Dermis lymphatic vessel endothelial cell (primary cell): ENCODE data around the gene SMURF2. TPM values are rescaled to one million over a fixed set of nuclear protein-coding genes. Genes with fewer than 3 reads are reported as not detected.

Experiments
- total RNA-seq: library from RNA; depleted of rRNA; stranded (reverse); fragments of >200 nt; gene quantifications from 2 replicates; pipeline ENCODE4 v1.2.1, GENCODE V29; 2014

Gene SMURF2
- 54.8 and 74.9 TPM in 2 replicates for total RNA-seq

GRCh38 chr17:64661976-64662773, at the start of gene SMURF2:
Gene SMURF2 (minus strand): TSS chr17:64662307. CDS start chr17:64661880, 427 bp downstream.

GRCh38 chr17:64506576-64507412, 155.3 kb downstream of the SMURF2 start, which contains the start of gene CEP95:
Gene CEP95 (plus strand): TSS chr17:64506977. CDS start chr17:64507098, 121 bp downstream.

GRCh38 chr17:64506201-64506575, 155.9 kb downstream of the SMURF2 start, which contains the start of gene DDX5:
Gene DDX5 (minus strand): TSS chr17:64506289. CDS start chr17:64506119, 170 bp downstream.

GRCh38 chr17:64496786-64497564, 165.1 kb downstream of the SMURF2 start, which contains the start of gene POLG2:
Gene POLG2 (minus strand): TSS chr17:64497054. CDS start chr17:64496968, 86 bp downstream.

Other genes starting within 250 kb of the SMURF2 start
- gene MILR1, start 213.2 kb downstream of the SMURF2 start, total RNA-seq = 0.52 and 0.76 TPM in 2 replicates
- 6.6 and 7.9 TPM in 2 replicates for gene POLG2, start 165.3 kb downstream of the SMURF2 start, total RNA-seq
- 467 and 503 TPM in 2 replicates for gene DDX5, start 156.0 kb downstream of the SMURF2 start, total RNA-seq
- 17.1 and 22.8 TPM in 2 replicates for gene CEP95, start 155.3 kb downstream of the SMURF2 start, total RNA-seq